Vagina (tissue), 2 donors: ENCODE data around the gene DPM3.

Experiments
- POLR2A ChIP-seq, 2 donors: fragments of 450-650 bp; IDR thresholded peaks; one replicate each; pipeline ENCODE4 v1.6.1; 2017; ENCODE audit warnings: antibody characterized with exemption in 2 of 2, mild to moderate bottlenecking in 2 of 2, moderate library complexity in 2 of 2
- POLR2AphosphoS5 ChIP-seq, 2 donors: sonication (generic); formaldehyde crosslinking; IDR thresholded peaks; one replicate each; pipeline ENCODE4 v1.9.0; 2017; ENCODE audit warnings: antibody characterized with exemption in 2 of 2, mild to moderate bottlenecking in 2 of 2, low read depth in 1 of 2; ENCODE audit not compliant: insufficient read depth in 1 of 2
- TF ChIP-seq, protein P1 (sequence below), 3 experiments: fragments of 450-650 bp in 2 of 3; fragments of 200-600 bp in 1 of 3; sonication (generic) in 1 of 3; IDR thresholded peaks; one replicate each; pipeline ENCODE4 v1.5.1; 2017 to 2019; ENCODE audit warnings: antibody characterized with exemption in 3 of 3, mild to moderate bottlenecking in 2 of 3, moderate library complexity in 2 of 3

DNA sequence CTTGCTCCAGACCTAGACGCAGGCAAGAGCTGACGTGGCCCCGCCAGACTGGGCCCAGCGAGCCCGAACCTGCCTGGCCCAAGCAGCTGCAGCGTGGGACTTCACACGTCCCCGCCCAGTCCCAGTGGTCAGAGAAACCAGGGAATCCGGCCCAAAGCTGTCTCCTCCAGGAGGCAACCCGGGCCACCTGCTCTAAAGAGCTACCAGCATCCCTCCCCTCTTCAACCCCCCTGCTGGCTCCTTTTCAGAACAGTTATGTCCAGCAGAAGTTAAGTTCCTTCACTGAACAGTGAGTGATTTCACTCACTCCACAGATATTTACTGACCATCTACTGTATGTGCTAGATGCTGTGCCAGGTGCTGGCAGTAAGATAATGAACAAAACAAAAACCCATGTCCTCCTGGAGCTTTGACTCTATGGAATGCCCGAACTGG is 14.8 kb downstream of the DPM3 start:
- TF ChIP-seq, protein P1, sequence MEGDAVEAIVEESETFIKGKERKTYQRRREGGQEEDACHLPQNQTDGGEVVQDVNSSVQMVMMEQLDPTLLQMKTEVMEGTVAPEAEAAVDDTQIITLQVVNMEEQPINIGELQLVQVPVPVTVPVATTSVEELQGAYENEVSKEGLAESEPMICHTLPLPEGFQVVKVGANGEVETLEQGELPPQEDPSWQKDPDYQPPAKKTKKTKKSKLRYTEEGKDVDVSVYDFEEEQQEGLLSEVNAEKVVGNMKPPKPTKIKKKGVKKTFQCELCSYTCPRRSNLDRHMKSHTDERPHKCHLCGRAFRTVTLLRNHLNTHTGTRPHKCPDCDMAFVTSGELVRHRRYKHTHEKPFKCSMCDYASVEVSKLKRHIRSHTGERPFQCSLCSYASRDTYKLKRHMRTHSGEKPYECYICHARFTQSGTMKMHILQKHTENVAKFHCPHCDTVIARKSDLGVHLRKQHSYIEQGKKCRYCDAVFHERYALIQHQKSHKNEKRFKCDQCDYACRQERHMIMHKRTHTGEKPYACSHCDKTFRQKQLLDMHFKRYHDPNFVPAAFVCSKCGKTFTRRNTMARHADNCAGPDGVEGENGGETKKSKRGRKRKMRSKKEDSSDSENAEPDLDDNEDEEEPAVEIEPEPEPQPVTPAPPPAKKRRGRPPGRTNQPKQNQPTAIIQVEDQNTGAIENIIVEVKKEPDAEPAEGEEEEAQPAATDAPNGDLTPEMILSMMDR (IDR thresholded peaks at IDR 0.05), result no peak
- TF ChIP-seq POLR2A (IDR thresholded peaks at IDR 0.05), result no peak
- TF ChIP-seq POLR2AphosphoS5 (IDR thresholded peaks at IDR 0.05; ENCODE audit: insufficient read depth in 1 of 2, low read depth in 1 of 2), result no peak
